Stimulated activated CD8-positive, alpha-beta memory T cell treated with anti-CD3 and anti-CD28 coated beads, Interleukin-12 subunit alpha, Interleukin-12 subunit beta, amount 100 ng/mL, for 4 hours (primary cell): Measurements from ENCODE around the gene EMX1.

ENCODE experiments used
- DNase-seq: peaks from one replicate; pipeline ENCODE4 v3.0.0-alpha.2; 2020; ENCODE audit warnings: low read depth

EMX1 gene

GRCh38 chr2:72982219-72982618 lies 64.9 kb downstream of the EMX1 start:
- no peak for DNase-seq

- no peak for DNase-seq
Measured at GRCh38 chr2:72982781-72983499, 65.6 kb downstream of the EMX1 start.

- DNase-seq = no peak
Measured at GRCh38 chr2:72983500-72984161, 66.3 kb downstream of the EMX1 start.

- DNase-seq = no peak
Measured at GRCh38 chr2:72984172-72984671, 66.9 kb downstream of the EMX1 start.
